ENCODE data around the gene ATP2C1. TPM values are rescaled to one million over a fixed set of nuclear protein-coding genes. Genes with fewer than 3 reads are reported as not detected.
A peak's percentile ranks its signal among the peaks of the same experiment; 100 is the strongest.

ATP2C1 gene, protein sequence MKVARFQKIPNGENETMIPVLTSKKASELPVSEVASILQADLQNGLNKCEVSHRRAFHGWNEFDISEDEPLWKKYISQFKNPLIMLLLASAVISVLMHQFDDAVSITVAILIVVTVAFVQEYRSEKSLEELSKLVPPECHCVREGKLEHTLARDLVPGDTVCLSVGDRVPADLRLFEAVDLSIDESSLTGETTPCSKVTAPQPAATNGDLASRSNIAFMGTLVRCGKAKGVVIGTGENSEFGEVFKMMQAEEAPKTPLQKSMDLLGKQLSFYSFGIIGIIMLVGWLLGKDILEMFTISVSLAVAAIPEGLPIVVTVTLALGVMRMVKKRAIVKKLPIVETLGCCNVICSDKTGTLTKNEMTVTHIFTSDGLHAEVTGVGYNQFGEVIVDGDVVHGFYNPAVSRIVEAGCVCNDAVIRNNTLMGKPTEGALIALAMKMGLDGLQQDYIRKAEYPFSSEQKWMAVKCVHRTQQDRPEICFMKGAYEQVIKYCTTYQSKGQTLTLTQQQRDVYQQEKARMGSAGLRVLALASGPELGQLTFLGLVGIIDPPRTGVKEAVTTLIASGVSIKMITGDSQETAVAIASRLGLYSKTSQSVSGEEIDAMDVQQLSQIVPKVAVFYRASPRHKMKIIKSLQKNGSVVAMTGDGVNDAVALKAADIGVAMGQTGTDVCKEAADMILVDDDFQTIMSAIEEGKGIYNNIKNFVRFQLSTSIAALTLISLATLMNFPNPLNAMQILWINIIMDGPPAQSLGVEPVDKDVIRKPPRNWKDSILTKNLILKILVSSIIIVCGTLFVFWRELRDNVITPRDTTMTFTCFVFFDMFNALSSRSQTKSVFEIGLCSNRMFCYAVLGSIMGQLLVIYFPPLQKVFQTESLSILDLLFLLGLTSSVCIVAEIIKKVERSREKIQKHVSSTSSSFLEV
- 10 to 100 TPM; 19.2 to 44.0 (median 27.5) TPM for total RNA-seq
- long read RNA-seq, full-length matches to known transcripts = 3 of 5 reads
- long read RNA-seq, partial matches to known transcripts = 1 of 5 reads
- long read RNA-seq, other reads (novel, unspliced or antisense) = 1 of 5 reads

DNA sequence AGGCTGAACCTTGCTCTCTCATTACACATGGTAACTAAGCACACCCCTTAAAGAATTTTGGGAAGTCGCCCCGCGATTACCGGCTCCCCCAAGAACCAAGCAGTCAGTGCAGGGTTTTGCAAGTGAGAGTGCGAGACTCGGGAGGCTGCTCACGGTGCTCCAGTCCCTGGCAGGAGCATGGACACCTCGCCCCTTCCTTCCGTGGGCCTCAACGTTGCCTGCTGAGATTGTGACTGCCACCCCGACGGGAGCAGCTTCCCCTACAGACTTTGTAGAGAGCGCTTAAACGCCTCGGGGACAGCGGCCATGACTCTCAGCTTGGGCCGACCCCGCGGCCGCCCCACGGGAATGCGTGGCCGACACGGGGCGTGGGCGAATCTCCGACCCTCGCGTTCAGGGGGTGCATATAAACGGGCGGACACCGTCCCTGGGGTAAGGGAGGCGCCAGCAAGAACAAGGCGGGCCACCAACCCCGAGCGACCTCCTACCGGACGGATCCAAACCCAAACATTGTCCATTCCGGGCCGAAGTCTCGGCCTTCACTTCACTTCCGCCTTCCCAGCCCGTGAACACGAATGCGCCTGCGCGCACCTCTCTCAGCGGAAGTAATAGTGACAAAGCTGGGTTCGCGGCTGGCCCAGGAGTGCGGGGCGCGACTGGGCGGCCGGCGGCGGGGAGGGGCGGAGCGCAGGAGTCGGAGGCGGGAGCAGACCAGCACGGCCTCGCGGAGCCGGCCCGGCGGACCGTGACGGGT, at the start of gene ATP2C1:
Gene ATP2C1 (plus strand): TSS at position 709 of the 754 bp plus-strand sequence. CDS start 686 bp downstream, outside the sequence.
- Histone ChIP-seq H3K27ac (peak within 1 kb of the TSS; percentile 93 to 96 (median 95)), H3K36me3 (no peaks in the 10 kb centered on the region), H3K4me1 (peaks cover 0 to 7% (median 0%) of the 10 kb centered on the region in 4 donors), H3K27me3 (no peaks in the 10 kb centered on the region), H3K9me3 (no peaks in the 10 kb centered on the region), H3K4me3 (peak within 1 kb of the TSS; percentile 62 to 84 (median 80))
- TF ChIP-seq, protein P1, sequence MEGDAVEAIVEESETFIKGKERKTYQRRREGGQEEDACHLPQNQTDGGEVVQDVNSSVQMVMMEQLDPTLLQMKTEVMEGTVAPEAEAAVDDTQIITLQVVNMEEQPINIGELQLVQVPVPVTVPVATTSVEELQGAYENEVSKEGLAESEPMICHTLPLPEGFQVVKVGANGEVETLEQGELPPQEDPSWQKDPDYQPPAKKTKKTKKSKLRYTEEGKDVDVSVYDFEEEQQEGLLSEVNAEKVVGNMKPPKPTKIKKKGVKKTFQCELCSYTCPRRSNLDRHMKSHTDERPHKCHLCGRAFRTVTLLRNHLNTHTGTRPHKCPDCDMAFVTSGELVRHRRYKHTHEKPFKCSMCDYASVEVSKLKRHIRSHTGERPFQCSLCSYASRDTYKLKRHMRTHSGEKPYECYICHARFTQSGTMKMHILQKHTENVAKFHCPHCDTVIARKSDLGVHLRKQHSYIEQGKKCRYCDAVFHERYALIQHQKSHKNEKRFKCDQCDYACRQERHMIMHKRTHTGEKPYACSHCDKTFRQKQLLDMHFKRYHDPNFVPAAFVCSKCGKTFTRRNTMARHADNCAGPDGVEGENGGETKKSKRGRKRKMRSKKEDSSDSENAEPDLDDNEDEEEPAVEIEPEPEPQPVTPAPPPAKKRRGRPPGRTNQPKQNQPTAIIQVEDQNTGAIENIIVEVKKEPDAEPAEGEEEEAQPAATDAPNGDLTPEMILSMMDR (IDR thresholded peaks at IDR 0.05) = no peak
- TF ChIP-seq POLR2A (IDR thresholded peaks at IDR 0.05) = peak; percentile 91
- intact Hi-C loops (cut with DNase I) = loop anchor here in 1 of 2 donors (10.0 kb wide), 1 partner anchor 139 kb away; no protein-coding TSS in a partner anchor
- DNase-seq = peak; percentile 97 to 98 (median 98)
- ATAC-seq = peak; percentile 95 to 99 (median 97)
- WGBS (ENCODE audit: insufficient coverage, low coverage, low lambda C conversion rate, missing lambda C conversion rate) = 0% methylated on average over 5 of the region's 69 CpGs

DNA sequence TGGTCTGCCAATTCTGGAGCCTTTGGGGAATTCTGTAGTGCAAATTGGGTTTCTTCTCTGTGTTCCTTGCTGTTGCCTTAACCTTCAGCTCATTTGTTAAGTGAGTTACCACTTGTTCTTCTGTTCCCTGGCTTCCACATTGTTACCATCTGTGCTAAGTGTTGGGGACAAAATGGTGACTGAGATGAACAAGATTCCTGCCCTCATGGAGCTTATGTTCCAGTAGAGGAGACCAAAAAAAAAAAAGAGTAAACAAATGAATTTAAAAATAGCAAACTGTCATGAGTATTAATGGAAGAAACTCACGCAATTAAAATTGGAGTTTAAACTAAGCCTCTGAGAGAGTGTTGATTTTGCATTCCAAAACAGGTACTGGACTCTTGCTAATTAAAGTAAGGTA, 49.4 kb upstream of the ATP2C1 start:
- TF ChIP-seq, protein P1 (IDR thresholded peaks at IDR 0.05) = no peak
- no peak for TF ChIP-seq POLR2A (IDR thresholded peaks at IDR 0.05)
- Histone ChIP-seq H3K27ac (no peak overlapping the region), H3K36me3 (no peaks in the 10 kb centered on the region), H3K9me3 (no peaks in the 10 kb centered on the region), H3K27me3 (no peaks in the 10 kb centered on the region), H3K4me1 (no peaks in the 10 kb centered on the region), H3K4me3 (no peak overlapping the region)
- DNase-seq (no peak), ATAC-seq (no peak)
- intact Hi-C loops (cut with DNase I) = no loop called here
- 80% methylated on average over 1 of the region's 1 CpG for WGBS (ENCODE audit: insufficient coverage, low coverage, low lambda C conversion rate, missing lambda C conversion rate)

DNA sequence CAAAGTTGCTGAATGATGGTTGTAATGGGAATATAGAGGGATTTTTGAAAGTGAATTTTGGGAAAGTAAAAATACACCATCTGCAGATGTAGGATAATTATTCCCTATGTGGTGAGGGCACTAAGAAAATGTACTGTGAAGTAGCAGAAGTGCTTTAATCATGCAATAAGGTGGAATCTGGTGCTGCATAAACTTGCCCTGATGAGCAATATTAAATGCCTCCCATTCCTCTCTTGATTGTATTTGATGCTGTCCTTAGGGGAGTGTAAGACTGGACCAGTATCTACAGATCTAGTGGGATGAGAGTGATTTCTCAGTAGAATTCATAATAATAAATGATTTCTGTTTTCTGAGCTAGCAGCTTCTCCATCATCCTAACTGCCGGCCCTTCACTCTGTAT, 47.7 kb upstream of the ATP2C1 start:
- TF ChIP-seq, protein P1 (IDR thresholded peaks at IDR 0.05) = no peak
- TF ChIP-seq POLR2A (IDR thresholded peaks at IDR 0.05) = no peak
- no peak for DNase-seq
- H3K36me3 ChIP-seq = no peaks in the 10 kb centered on the region
- no peaks in the 10 kb centered on the region for H3K4me1 ChIP-seq
- intact Hi-C loops (cut with DNase I) = no loop called here
- no peaks in the 10 kb centered on the region for H3K9me3 ChIP-seq
- no peak overlapping the region for H3K27ac ChIP-seq
- ATAC-seq = no peak
- WGBS (ENCODE audit: insufficient coverage, low coverage, low lambda C conversion rate, missing lambda C conversion rate) = 83% methylated on average over 1 of the region's 1 CpG
- H3K4me3 ChIP-seq = no peak overlapping the region
- H3K27me3 ChIP-seq = no peaks in the 10 kb centered on the region

DNA sequence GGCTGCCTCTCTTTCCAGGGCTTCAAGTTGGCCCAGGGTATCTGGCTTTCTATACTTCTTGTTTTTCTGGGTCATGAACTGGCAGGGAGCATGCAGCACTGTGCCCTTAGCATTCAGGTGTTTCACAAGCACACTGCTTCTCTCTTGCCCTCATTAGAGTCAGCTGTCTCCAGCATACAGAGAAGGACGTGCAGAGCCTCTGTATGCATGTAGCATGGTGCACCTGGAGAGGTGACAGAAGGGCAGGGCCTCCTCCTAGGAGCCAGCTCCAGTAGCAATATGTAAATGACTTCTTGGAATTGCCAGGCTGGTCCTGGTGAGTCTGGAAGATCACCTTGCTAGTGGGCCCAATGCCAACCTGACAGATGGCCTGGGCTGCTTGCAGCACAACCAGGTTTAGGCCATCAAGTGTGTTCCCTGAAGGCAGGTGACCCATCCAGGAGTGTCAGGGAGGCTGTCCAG, 44.8 kb upstream of the ATP2C1 start:
- no peaks in the 10 kb centered on the region for H3K9me3 ChIP-seq
- ATAC-seq (peak in 2 of 4 donors; percentile 28 to 39), DNase-seq (no peak)
- H3K4me3 ChIP-seq = no peak overlapping the region
- intact Hi-C loops (cut with DNase I) = no loop called here
- H3K4me1 ChIP-seq = no peaks in the 10 kb centered on the region
- TF ChIP-seq POLR2A (IDR thresholded peaks at IDR 0.05) = no peak
- TF ChIP-seq, protein P1 (IDR thresholded peaks at IDR 0.05) = no peak
- H3K27ac ChIP-seq = no peak overlapping the region
- no peaks in the 10 kb centered on the region for H3K27me3 ChIP-seq
- WGBS (ENCODE audit: insufficient coverage, low coverage, low lambda C conversion rate, missing lambda C conversion rate) = no CpG with 5 or more reads among the region's 1 CpG
- no peaks in the 10 kb centered on the region for H3K36me3 ChIP-seq
